ACC112 (cell line): Measurements from ENCODE around the gene CCL19.
"Not testable (repeated sequence)": the region's sequence is repeated elsewhere in the genome, so short reads cannot be mapped to it uniquely, and the experiment has no call there.

Experiments used
- H2AFZ ChIP-seq: fragments of 200-600 bp; sonication (generic); one replicate; pipeline ENCODE4 v1.6.0; 2017; ENCODE audit warnings: antibody characterized with exemption, low read length; ENCODE audit not compliant: unreplicated experiment
- H3K27ac ChIP-seq: fragments of 200-600 bp; sonication (generic); 2 replicates; pipeline ENCODE4 v1.5.1; 2014; ENCODE audit warnings: low read depth, mild to moderate bottlenecking, antibody characterized with exemption, low read length, moderate library complexity
- H3K27me3 ChIP-seq: fragments of 200-600 bp; sonication (generic); 2 replicates; pipeline ENCODE4 v1.6.1; 2014; ENCODE audit warnings: mild to moderate bottlenecking, antibody characterized with exemption, low read length, moderate library complexity, mixed read lengths; ENCODE audit not compliant: insufficient read depth
- H3K36me3 ChIP-seq: fragments of 200-600 bp; sonication (generic); 2 replicates; pipeline ENCODE4 v1.6.1; 2016; ENCODE audit warnings: mild to moderate bottlenecking, antibody characterized with exemption, low read length, moderate library complexity, mixed read lengths; ENCODE audit not compliant: insufficient read depth
- H3K4me1 ChIP-seq: fragments of 200-600 bp; sonication (generic); one replicate; pipeline ENCODE4 v1.6.1; 2016; ENCODE audit warnings: low read length, mixed read lengths; ENCODE audit not compliant: insufficient read depth, unreplicated experiment, control insufficient read depth
- H3K4me3 ChIP-seq: fragments of 200-600 bp; sonication (generic); 2 replicates; pipeline ENCODE4 v1.5.1; 2014; ENCODE audit warnings: mild to moderate bottlenecking, low read depth, low read length
- H3K79me2 ChIP-seq: fragments of 200-600 bp; sonication (generic); one replicate; pipeline ENCODE4 v1.6.0; 2016; ENCODE audit warnings: low read length; ENCODE audit not compliant: control insufficient read depth, unreplicated experiment, insufficient read depth

Gene CCL19

DNA sequence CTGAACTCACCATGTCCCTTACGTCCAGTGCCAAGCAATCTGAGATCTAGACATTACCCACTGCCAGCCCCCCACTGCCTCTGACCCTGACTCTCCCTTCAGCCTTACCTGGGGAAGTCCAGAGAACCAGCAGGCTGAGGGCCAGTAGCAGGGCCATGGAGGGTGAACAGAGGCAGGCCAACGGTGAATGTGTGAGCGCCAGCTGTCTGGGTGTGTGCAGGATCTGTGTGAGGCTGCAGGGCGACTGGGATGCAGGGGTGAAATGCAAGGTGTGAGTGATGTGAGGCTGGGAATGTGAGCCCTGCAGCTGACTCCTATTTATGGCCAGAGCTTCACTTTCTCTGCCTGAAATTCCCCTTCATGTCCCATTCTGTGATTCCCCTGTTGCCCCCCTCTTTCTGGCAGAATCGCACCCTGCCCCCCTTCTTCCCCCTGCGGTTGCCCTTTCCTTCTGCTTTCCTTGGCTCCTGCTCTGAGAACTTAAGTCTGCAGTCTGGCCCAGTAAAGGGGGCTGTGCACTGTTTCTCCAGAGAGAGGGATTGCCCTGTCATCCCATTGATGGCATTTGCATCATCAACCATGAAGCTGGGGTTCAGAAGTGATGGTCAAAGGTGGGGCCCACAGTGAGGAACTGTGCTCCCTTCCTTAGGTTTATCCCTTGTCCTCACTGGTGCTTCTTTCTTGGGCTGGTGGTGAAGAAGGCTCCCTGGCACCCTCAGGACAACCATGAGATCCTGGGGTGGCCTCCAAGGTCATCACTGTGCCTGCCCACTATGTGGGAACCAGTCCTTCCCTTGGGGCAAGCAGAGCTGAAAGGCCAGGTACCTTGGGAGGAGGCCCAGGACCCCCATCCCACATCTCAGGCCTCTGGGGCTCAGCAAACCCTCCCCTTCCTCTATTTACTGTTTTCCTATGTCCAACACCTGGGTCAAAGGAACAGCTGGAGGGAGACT lies at the start of gene CCL19:
Gene CCL19, minus strand, starts transcription at position 294 of the 953 bp plus-strand sequence. Its CDS starts 137 bp downstream, at position 157.
- H3K27me3 ChIP-seq: no peaks in the 10 kb centered on the region
- no peak within 1 kb of the TSS for H2AFZ ChIP-seq
- H3K4me3 ChIP-seq: no peak within 1 kb of the TSS
- H3K79me2 ChIP-seq: no peaks in the 10 kb centered on the region
- peaks cover 8% of the 10 kb centered on the region for H3K4me1 ChIP-seq
- H3K36me3 ChIP-seq: no peaks in the 10 kb centered on the region
- no peak within 1 kb of the TSS for H3K27ac ChIP-seq

DNA sequence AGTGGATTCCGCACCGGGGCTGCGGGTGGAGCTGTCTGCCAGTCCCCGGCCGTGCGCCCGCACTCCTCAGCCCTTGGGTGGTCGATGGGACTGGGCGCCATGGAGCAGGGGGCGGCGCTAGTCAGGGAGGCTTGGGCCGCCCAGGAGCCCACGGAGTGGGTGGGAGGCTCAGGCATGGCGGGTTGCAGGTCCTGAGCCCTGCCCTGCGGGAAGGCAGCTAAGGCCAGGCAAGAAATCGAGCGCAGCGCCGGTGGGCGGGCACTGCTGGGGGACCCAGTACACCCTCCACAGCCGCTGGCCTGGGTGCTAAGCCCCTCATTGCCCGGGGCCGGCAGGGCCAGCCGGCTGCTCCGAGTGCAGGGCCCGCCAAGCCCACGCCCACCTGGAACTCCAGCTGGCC lies 49.1 kb upstream of the CCL19 start:
- not testable (repeated sequence) for H3K4me1 ChIP-seq, H3K27ac ChIP-seq, H3K4me3 ChIP-seq, H3K36me3 ChIP-seq, H2AFZ ChIP-seq, H3K27me3 ChIP-seq, H3K79me2 ChIP-seq

DNA sequence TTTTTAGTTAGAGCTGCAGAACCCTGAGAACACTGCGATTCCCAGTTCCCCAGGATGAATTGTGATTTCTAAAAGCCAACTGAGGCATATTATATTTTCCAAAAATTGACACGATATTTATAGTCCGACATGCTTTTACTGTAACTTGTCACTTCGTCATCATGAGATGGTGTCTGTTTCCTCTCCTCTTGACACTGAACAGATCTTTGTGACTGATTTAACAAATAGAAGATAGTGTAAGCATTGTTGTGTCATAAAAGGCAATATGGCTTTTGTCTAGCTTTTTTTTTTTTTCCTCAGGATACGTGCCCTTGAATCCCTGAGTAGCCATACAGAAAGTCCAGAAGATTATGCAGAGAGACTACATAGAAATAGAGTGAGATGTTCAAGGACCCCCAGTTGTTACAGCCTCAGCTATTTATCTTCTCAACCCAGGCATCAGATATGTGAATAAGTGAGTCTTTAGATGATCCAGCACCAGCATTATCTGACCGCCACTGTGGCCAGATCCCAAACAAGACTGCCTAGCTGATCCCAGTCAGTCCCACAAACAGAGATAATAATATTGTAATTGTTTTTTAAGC lies 46.7 kb upstream of the CCL19 start:
- Histone ChIP-seq H2AFZ (no peak overlapping the region), H3K4me3 (no peak overlapping the region), H3K79me2 (no peaks in the 10 kb centered on the region), H3K27me3 (0 out of 2 replicates have a peak, but pooled peaks cover 10% of the 10 kb centered on the region), H3K36me3 (no peaks in the 10 kb centered on the region), H3K4me1 (no peaks in the 10 kb centered on the region), H3K27ac (no peak overlapping the region)

DNA sequence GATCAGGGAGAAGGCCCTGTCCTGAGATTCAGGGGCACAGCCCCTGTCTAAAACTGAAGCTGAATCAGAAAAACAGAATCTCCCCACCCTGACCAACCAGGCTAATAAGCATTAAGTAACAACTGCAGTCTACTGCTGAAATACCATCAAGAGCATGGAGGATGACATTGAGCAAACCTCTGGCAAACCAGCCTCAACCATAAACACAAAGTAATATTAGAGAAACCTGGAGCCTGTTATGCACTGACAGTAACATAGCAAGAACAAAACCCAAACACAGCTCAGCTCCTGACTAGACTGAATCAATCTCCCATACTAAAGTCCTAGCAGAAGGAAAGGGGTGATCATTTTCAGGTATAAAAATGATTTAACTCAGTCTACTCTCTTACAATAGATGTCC lies 43.6 kb upstream of the CCL19 start:
- Histone ChIP-seq H3K27ac (no peak overlapping the region), H3K36me3 (no peaks in the 10 kb centered on the region), H3K79me2 (no peaks in the 10 kb centered on the region), H3K4me3 (no peak overlapping the region), H3K4me1 (no peaks in the 10 kb centered on the region), H2AFZ (no peak overlapping the region), H3K27me3 (peaks cover 14% of the 10 kb centered on the region; the same call in 1 of the 2 replicates)

DNA sequence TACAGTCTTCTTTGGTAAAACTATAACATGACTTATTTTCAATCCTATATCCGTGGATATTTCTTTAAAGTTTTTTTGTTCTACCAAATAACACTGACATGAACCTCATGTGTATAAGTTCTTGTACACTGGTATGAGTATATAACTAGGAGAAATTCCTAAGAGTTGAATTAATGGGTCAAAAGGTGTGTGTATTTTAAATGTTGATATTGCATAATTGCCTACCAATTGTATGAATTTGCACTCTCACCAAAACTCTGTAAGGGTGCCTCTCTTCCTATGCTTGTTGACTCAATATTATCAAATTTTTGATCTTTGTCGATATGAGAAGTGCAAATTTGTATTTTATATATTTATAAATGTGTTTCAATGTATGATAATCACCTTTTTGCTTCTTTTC lies 41.8 kb upstream of the CCL19 start:
- no peak overlapping the region for H2AFZ ChIP-seq
- H3K4me3 ChIP-seq: no peak overlapping the region
- no peaks in the 10 kb centered on the region for H3K4me1 ChIP-seq
- no peaks in the 10 kb centered on the region for H3K79me2 ChIP-seq
- no peak overlapping the region for H3K27ac ChIP-seq
- peaks cover 15% of the 10 kb centered on the region for H3K27me3 ChIP-seq
- H3K36me3 ChIP-seq: no peaks in the 10 kb centered on the region

DNA sequence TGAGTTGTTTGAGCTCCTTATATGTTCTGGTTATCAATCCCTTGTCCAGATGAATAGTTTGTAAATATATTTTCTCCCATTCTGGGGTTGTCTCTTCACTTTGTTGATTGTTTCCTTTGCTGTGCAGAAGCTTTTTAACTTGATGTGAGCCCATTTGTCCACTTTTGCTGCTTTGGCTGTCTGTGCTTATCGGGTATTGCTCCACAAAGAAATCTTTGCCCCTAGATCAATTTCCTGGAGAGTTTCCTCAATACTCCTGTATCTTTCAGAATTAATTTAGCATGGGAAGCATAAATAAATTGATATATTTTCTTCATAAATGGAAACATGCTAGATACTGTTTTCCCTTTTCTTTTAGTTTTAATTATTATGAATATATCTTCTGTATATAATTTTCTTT lies 41.4 kb upstream of the CCL19 start:
- H3K27ac ChIP-seq: no peak overlapping the region
- no peaks in the 10 kb centered on the region for H3K4me1 ChIP-seq
- H3K27me3 ChIP-seq: peaks cover 16% of the 10 kb centered on the region
- no peak overlapping the region for H2AFZ ChIP-seq
- no peaks in the 10 kb centered on the region for H3K79me2 ChIP-seq
- no peaks in the 10 kb centered on the region for H3K36me3 ChIP-seq
- no peak overlapping the region for H3K4me3 ChIP-seq

DNA sequence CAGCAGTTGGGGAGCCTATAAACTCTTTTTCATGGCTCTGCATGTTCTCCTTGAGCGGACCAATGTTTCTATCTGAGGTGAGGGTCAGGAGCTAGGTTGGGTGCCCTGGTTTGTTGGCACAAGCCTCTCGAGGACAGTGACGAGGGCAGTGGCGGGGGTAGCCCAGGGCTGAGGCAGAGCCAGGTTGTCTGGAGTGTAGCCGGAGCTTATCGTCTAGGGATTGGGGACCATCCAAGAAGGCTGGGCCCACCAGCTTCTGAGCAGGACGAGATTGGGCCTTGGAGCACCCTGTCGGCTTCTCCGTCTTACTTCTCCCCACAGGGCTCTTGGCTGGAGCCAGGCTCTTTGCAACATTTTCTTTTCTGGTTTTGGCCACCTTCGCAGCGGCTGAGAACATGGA lies 32.1 kb upstream of the CCL19 start:
- Histone ChIP-seq H3K27me3 (peaks cover 14% of the 10 kb centered on the region), H3K4me1 (peaks cover 4% of the 10 kb centered on the region), H3K4me3 (no peak overlapping the region), H3K27ac (no peak overlapping the region), H3K36me3 (no peaks in the 10 kb centered on the region), H3K79me2 (no peaks in the 10 kb centered on the region), H2AFZ (no peak overlapping the region)

DNA sequence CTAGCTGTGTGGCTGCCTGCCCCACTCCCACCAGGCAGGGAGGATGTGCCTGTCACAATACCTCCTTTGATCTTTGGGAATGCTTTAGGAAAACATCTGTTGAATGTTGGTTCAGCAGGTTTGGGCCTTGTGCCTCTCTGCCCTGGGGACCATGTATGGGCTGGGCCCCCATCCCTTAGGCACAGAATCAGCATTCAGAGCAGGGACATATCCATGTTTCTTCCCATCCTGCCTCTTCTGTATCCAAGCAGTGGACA lies 28.6 kb upstream of the CCL19 start:
- not testable (repeated sequence) for H3K79me2 ChIP-seq, H3K4me1 ChIP-seq, H3K36me3 ChIP-seq, H3K4me3 ChIP-seq, H2AFZ ChIP-seq, H3K27ac ChIP-seq
- peaks cover 13% of the 10 kb centered on the region; the same call in 1 of the 2 replicates for H3K27me3 ChIP-seq

DNA sequence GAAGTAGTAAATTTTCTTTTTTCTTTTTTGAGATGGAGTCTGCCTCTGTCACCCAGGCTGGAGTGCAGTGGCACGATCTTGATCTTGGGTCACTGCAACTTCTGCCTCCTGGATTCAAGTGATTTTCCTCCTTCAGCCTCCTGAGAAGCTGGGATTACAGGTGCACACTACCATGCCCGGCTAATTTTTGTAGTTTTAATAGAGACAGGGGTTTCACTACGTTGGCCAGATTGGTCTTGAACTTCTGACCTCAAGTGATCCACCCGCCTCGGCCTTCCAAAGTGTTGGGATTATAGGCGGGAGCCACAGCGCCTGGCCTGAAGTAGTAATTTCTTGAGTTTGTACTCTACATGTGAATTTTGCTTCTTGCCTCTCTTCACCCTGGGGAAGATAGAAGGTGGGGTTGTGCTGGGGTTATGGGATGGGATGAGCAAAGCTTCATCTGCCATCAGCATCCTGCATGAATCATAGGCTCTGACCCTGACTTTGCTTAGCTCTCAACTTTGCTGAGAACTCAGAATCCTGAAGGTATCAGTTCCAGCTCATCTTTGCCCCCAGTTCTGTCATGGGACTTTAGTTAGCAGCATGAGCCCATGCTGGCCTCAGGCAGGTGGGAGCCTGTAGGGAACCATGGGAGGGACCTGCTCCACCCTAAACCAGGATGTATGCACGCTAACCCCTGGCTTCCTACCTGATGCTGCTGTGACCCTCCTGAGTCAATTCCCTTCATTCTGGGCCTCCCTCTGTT lies 28.1 kb upstream of the CCL19 start:
- H3K27ac ChIP-seq: no peak overlapping the region
- peaks cover 5% of the 10 kb centered on the region for H3K4me1 ChIP-seq
- H3K4me3 ChIP-seq: no peak overlapping the region
- no peaks in the 10 kb centered on the region for H3K79me2 ChIP-seq
- H3K27me3 ChIP-seq: peaks cover 18% of the 10 kb centered on the region; the same call in 1 of the 2 replicates
- no peak overlapping the region for H2AFZ ChIP-seq
- H3K36me3 ChIP-seq: no peaks in the 10 kb centered on the region

DNA sequence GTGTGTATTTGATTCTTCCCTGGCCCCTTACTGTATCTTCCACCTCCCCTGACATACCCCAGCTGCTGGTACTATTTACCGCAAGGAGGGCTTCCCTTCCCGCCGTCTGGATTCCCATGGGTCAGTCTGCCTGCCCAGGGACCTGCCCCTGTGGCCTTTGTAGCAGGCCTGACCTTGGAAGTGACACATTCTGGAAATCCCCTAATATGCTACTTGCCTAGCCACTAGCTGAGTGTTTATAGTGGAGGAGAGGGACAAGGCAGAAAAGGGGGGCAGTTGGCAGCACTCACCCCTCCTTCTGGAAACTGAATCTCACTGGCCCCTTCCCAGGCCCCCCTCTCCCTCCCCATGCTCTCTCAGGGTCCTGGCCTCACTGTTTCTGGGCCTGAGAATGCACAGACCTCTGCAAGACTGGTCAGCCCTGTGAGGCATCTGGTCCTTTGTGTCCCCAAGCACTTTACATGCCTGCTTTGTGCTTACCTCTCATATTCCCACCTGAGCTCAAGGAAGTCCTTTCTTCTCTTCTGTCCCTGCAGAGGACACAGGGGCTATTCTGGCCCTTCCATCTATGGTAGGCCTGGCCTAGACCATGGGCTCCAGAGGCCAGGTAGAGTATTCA lies 27.0 kb upstream of the CCL19 start:
- H3K36me3 ChIP-seq: no peaks in the 10 kb centered on the region
- H3K79me2 ChIP-seq: no peaks in the 10 kb centered on the region
- H3K27ac ChIP-seq: no peak overlapping the region
- H2AFZ ChIP-seq: no peak overlapping the region
- peaks cover 29% of the 10 kb centered on the region for H3K27me3 ChIP-seq
- no peak overlapping the region for H3K4me3 ChIP-seq
- H3K4me1 ChIP-seq: peaks cover 5% of the 10 kb centered on the region
